Skeletal muscle satellite cell (primary cell): ENCODE data around the gene PHACTR1.

Experiments used
- H3K27me3 ChIP-seq: 2 replicates; pipeline ENCODE4 v1.7.0; 2013; ENCODE audit warnings: low read length; ENCODE audit not compliant: control insufficient read depth, insufficient read depth
- H3K36me3 ChIP-seq: 2 replicates; pipeline ENCODE4 v1.7.0; 2013; ENCODE audit warnings: mild to moderate bottlenecking, control low read depth, low read length; ENCODE audit not compliant: insufficient read depth
- H3K4me1 ChIP-seq: 2 replicates; pipeline ENCODE4 v1.7.0; 2013; ENCODE audit warnings: low read length; ENCODE audit not compliant: control insufficient read depth, insufficient read depth
- H3K4me2 ChIP-seq: 2 replicates; pipeline ENCODE4 v1.7.0; 2013; ENCODE audit warnings: mild to moderate bottlenecking, low read length
- H3K4me3 ChIP-seq: 2 replicates; pipeline ENCODE4 v1.7.0; 2013; ENCODE audit warnings: low read length
- H3K9ac ChIP-seq: 2 replicates; pipeline ENCODE4 v1.7.0; 2013; ENCODE audit warnings: mild to moderate bottlenecking, low read depth, low read length, moderate library complexity
- H3K9me3 ChIP-seq: replicated peaks from 2 replicates; pipeline ENCODE4 v1.7.0; 2013; ENCODE audit warnings: mild to moderate bottlenecking, control low read depth, low read length

The PHACTR1 gene

GRCh38 chr6:12892151-12892550 is 175.6 kb downstream of the PHACTR1 start:
- Histone ChIP-seq H3K27me3 (peaks cover 4% of the 10 kb centered on the region), H3K9ac (no peak overlapping the region), H3K9me3 (no peaks in the 10 kb centered on the region), H3K4me3 (no peak overlapping the region), H3K36me3 (no peaks in the 10 kb centered on the region), H3K4me1 (no peaks in the 10 kb centered on the region), H3K4me2 (no peak overlapping the region)

GRCh38 chr6:12893036-12893435 is 176.5 kb downstream of the PHACTR1 start:
- H3K27me3 ChIP-seq = peaks cover 4% of the 10 kb centered on the region
- no peak overlapping the region for H3K4me2 ChIP-seq
- H3K9me3 ChIP-seq = no peaks in the 10 kb centered on the region
- H3K4me1 ChIP-seq = no peaks in the 10 kb centered on the region
- H3K4me3 ChIP-seq = no peak overlapping the region
- no peaks in the 10 kb centered on the region for H3K36me3 ChIP-seq
- no peak overlapping the region for H3K9ac ChIP-seq

- no peaks in the 10 kb centered on the region for H3K4me1 ChIP-seq
- H3K4me3 ChIP-seq = no peak overlapping the region
- H3K9ac ChIP-seq = no peak overlapping the region
- H3K4me2 ChIP-seq = no peak overlapping the region
- H3K36me3 ChIP-seq = no peaks in the 10 kb centered on the region
- no peaks in the 10 kb centered on the region for H3K9me3 ChIP-seq
- peaks cover 8% of the 10 kb centered on the region for H3K27me3 ChIP-seq
Observed at GRCh38 chr6:12895721-12896120, 179.2 kb downstream of the PHACTR1 start.

GRCh38 chr6:12896208-12896733 is 179.7 kb downstream of the PHACTR1 start:
- H3K4me2 ChIP-seq = no peak overlapping the region
- no peaks in the 10 kb centered on the region for H3K9me3 ChIP-seq
- H3K4me3 ChIP-seq = no peak overlapping the region
- no peaks in the 10 kb centered on the region for H3K36me3 ChIP-seq
- H3K27me3 ChIP-seq = peaks cover 8% of the 10 kb centered on the region
- no peaks in the 10 kb centered on the region for H3K4me1 ChIP-seq
- H3K9ac ChIP-seq = no peak overlapping the region

- H3K9ac ChIP-seq = no peak overlapping the region
Observed at GRCh38 chr6:12898603-12899002, 182.0 kb downstream of the PHACTR1 start.

GRCh38 chr6:12899046-12899833 is 182.7 kb downstream of the PHACTR1 start:
- Histone ChIP-seq H3K4me3 (no peak overlapping the region), H3K9ac (no peak overlapping the region), H3K27me3 (peaks cover 8% of the 10 kb centered on the region), H3K36me3 (no peaks in the 10 kb centered on the region), H3K4me2 (no peak overlapping the region), H3K4me1 (no peaks in the 10 kb centered on the region), H3K9me3 (no peaks in the 10 kb centered on the region)

More at GRCh38 chr6:12898603-12899002, 182.0 kb downstream of the PHACTR1 start:
- Histone ChIP-seq H3K4me1 (no peaks in the 10 kb centered on the region), H3K4me3 (no peak overlapping the region), H3K36me3 (no peaks in the 10 kb centered on the region), H3K9me3 (no peaks in the 10 kb centered on the region), H3K27me3 (peaks cover 8% of the 10 kb centered on the region), H3K4me2 (no peak overlapping the region)

GRCh38 chr6:12903246-12903645 is 186.7 kb downstream of the PHACTR1 start:
- no peak overlapping the region for H3K9ac ChIP-seq
- no peaks in the 10 kb centered on the region for H3K9me3 ChIP-seq

GRCh38 chr6:12909833-12910232 is 193.3 kb downstream of the PHACTR1 start:
- Histone ChIP-seq H3K36me3 (no peaks in the 10 kb centered on the region), H3K27me3 (peaks cover 2% of the 10 kb centered on the region), H3K9me3 (no peaks in the 10 kb centered on the region), H3K4me1 (no peaks in the 10 kb centered on the region), H3K4me2 (no peak overlapping the region), H3K4me3 (no peak overlapping the region), H3K9ac (no peak overlapping the region)

More at GRCh38 chr6:12903246-12903645, 186.7 kb downstream of the PHACTR1 start:
- H3K4me2 ChIP-seq = no peak overlapping the region
- no peak overlapping the region for H3K4me3 ChIP-seq
- H3K36me3 ChIP-seq = no peaks in the 10 kb centered on the region
- peaks cover 6% of the 10 kb centered on the region for H3K27me3 ChIP-seq
- no peaks in the 10 kb centered on the region for H3K4me1 ChIP-seq

GRCh38 chr6:12911427-12911826 is 194.9 kb downstream of the PHACTR1 start:
- H3K27me3 ChIP-seq = peaks cover 7% of the 10 kb centered on the region
- no peak overlapping the region for H3K9ac ChIP-seq
- no peaks in the 10 kb centered on the region for H3K9me3 ChIP-seq
- no peak overlapping the region for H3K4me2 ChIP-seq
- H3K4me3 ChIP-seq = no peak overlapping the region
- no peaks in the 10 kb centered on the region for H3K36me3 ChIP-seq
- H3K4me1 ChIP-seq = no peaks in the 10 kb centered on the region

- Histone ChIP-seq H3K4me1 (no peaks in the 10 kb centered on the region), H3K9ac (no peak overlapping the region), H3K36me3 (no peaks in the 10 kb centered on the region), H3K9me3 (no peaks in the 10 kb centered on the region), H3K4me2 (no peak overlapping the region), H3K27me3 (peaks cover 4% of the 10 kb centered on the region), H3K4me3 (no peak overlapping the region)
Observed at GRCh38 chr6:12913201-12913600, 196.6 kb downstream of the PHACTR1 start.

- H3K9me3 ChIP-seq = no peaks in the 10 kb centered on the region
- H3K4me1 ChIP-seq = no peaks in the 10 kb centered on the region
- peaks cover 4% of the 10 kb centered on the region for H3K27me3 ChIP-seq
- no peaks in the 10 kb centered on the region for H3K36me3 ChIP-seq
- no peak overlapping the region for H3K9ac ChIP-seq
- H3K4me3 ChIP-seq = no peak overlapping the region
- H3K4me2 ChIP-seq = no peak overlapping the region
Observed at GRCh38 chr6:12916006-12916405, 199.4 kb downstream of the PHACTR1 start.
